H1 (cell line): ENCODE measurements around the gene PREX1. TPM values are rescaled to one million over a fixed set of nuclear protein-coding genes. Genes with fewer than 3 reads are reported as not detected.

Source experiments
- polyA plus RNA-seq, 7 experiments: library from polyadenylated mRNA; depleted of rRNA in 3 of 7; stranded (reverse) in 5 of 7; unstranded in 2 of 7; fragments of >200 nt in 5 of 7; fragments of 200-250 nt in 2 of 7; gene quantifications; 1 replicate in 5 of 7; 2 replicates in 1 of 7; 4 replicates in 1 of 7; pipeline versions ENCODE4 v1.2.1 to v1.2.3, GENCODE V29; 2011 to 2013; ENCODE audit warnings: missing spikeins in 2 of 7, mixed read lengths in 2 of 7
- total RNA-seq: library from RNA; stranded (reverse); fragmentation: NEBNext Ultra II Directional; extraction: Animal tissue kit (Norgen Biotek cat#: 25700); gene quantifications from 2 replicates; pipeline ENCODE4 v1.2.1, GENCODE V29; 2021
- TF ChIP-seq, protein P1 (sequence below): fragments of 300-600 bp; sonication (generic); IDR thresholded peaks from 2 replicates; pipeline ENCODE4 v1.7.1; 2012; ENCODE audit warnings: low read length, moderate library complexity, mild to moderate bottlenecking, inconsistent platforms; ENCODE audit not compliant: insufficient replicate concordance

The PREX1 gene
- total and polyA plus RNA-seq, 2 of the 8 experiments (the other 6 are each of a cell fraction or from before 2014, with no cell fraction given): 10.7 to 12.8 TPM

DNA sequence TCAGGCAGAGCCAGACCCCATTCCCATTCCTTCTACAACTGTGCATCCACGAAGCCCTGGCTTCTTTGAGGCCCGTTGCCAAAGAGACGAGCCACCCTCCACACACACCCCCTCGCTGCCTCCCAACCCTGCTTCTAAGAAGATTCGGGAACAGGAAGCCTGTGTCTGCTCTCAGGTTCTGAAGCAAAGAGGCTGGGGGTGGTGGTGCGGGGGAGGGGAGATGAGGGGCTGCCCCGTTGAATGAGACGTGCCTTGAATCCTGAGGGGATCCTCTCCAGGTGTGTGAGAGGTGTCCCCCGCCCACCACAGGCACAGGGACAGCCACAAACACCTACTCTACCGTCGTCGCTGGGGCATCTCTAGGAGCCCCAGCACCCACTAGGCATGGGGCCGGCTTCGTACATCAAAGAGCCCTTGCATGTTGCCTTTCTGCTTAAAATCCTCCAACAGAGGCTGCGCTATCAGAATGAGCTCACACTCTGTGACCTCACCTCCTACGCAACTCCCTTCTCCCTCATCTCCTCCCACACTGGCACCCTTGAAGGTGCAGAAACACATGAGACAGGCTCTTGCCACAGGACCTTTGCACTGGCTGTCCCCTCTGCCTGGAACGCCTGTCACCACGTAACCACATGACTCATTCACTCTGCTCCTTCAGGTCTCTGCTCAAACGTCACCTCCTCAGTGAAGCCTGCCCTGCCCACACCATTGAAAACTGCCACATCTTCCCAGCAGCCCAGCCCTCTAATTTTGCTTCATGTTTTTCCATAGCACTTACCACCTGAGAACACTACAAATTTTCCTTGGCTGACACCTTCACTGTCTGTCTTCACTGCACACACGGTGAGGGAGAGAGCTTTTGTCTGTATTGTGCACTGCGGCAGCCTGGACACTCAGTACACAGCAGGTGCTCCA is 58.5 kb downstream of the PREX1 start (continued):
- TF ChIP-seq, protein P1, sequence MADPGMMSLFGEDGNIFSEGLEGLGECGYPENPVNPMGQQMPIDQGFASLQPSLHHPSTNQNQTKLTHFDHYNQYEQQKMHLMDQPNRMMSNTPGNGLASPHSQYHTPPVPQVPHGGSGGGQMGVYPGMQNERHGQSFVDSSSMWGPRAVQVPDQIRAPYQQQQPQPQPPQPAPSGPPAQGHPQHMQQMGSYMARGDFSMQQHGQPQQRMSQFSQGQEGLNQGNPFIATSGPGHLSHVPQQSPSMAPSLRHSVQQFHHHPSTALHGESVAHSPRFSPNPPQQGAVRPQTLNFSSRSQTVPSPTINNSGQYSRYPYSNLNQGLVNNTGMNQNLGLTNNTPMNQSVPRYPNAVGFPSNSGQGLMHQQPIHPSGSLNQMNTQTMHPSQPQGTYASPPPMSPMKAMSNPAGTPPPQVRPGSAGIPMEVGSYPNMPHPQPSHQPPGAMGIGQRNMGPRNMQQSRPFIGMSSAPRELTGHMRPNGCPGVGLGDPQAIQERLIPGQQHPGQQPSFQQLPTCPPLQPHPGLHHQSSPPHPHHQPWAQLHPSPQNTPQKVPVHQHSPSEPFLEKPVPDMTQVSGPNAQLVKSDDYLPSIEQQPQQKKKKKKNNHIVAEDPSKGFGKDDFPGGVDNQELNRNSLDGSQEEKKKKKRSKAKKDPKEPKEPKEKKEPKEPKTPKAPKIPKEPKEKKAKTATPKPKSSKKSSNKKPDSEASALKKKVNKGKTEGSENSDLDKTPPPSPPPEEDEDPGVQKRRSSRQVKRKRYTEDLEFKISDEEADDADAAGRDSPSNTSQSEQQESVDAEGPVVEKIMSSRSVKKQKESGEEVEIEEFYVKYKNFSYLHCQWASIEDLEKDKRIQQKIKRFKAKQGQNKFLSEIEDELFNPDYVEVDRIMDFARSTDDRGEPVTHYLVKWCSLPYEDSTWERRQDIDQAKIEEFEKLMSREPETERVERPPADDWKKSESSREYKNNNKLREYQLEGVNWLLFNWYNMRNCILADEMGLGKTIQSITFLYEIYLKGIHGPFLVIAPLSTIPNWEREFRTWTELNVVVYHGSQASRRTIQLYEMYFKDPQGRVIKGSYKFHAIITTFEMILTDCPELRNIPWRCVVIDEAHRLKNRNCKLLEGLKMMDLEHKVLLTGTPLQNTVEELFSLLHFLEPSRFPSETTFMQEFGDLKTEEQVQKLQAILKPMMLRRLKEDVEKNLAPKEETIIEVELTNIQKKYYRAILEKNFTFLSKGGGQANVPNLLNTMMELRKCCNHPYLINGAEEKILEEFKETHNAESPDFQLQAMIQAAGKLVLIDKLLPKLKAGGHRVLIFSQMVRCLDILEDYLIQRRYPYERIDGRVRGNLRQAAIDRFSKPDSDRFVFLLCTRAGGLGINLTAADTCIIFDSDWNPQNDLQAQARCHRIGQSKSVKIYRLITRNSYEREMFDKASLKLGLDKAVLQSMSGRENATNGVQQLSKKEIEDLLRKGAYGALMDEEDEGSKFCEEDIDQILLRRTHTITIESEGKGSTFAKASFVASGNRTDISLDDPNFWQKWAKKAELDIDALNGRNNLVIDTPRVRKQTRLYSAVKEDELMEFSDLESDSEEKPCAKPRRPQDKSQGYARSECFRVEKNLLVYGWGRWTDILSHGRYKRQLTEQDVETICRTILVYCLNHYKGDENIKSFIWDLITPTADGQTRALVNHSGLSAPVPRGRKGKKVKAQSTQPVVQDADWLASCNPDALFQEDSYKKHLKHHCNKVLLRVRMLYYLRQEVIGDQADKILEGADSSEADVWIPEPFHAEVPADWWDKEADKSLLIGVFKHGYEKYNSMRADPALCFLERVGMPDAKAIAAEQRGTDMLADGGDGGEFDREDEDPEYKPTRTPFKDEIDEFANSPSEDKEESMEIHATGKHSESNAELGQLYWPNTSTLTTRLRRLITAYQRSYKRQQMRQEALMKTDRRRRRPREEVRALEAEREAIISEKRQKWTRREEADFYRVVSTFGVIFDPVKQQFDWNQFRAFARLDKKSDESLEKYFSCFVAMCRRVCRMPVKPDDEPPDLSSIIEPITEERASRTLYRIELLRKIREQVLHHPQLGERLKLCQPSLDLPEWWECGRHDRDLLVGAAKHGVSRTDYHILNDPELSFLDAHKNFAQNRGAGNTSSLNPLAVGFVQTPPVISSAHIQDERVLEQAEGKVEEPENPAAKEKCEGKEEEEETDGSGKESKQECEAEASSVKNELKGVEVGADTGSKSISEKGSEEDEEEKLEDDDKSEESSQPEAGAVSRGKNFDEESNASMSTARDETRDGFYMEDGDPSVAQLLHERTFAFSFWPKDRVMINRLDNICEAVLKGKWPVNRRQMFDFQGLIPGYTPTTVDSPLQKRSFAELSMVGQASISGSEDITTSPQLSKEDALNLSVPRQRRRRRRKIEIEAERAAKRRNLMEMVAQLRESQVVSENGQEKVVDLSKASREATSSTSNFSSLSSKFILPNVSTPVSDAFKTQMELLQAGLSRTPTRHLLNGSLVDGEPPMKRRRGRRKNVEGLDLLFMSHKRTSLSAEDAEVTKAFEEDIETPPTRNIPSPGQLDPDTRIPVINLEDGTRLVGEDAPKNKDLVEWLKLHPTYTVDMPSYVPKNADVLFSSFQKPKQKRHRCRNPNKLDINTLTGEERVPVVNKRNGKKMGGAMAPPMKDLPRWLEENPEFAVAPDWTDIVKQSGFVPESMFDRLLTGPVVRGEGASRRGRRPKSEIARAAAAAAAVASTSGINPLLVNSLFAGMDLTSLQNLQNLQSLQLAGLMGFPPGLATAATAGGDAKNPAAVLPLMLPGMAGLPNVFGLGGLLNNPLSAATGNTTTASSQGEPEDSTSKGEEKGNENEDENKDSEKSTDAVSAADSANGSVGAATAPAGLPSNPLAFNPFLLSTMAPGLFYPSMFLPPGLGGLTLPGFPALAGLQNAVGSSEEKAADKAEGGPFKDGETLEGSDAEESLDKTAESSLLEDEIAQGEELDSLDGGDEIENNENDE: no peak
